Bronchial epithelial cell (primary cell): ENCODE results near the gene PDE8A. TPM values are rescaled to one million over a fixed set of nuclear protein-coding genes. Genes with fewer than 3 reads are reported as not detected.

Source experiments
- DNase-seq: peaks from one replicate; pipeline ENCODE4 v3.0.0-alpha.2; 2010; ENCODE audit warnings: low read depth
- FAIRE-seq: peaks from 2 replicates; lab custom pipeline; 2011; peaks lifted over from hg19 to GRCh38; lab: Jason Lieb, UNC
- H3K27me3 ChIP-seq: 2 replicates; pipeline ENCODE4 v1.5.1; 2011; ENCODE audit warnings: low read length; ENCODE audit not compliant: control insufficient read depth, insufficient read depth
- H3K36me3 ChIP-seq: 2 replicates; pipeline ENCODE4 v1.5.1; 2011; ENCODE audit warnings: low read length; ENCODE audit not compliant: control insufficient read depth, insufficient read depth
- H3K4me3 ChIP-seq: 2 replicates; pipeline ENCODE4 v1.5.1; 2011; ENCODE audit warnings: mild to moderate bottlenecking, low read depth, low read length, control low read depth
- CTCF ChIP-seq: IDR thresholded peaks from 2 replicates; pipeline ENCODE4 v1.5.1; 2011; ENCODE audit warnings: mild to moderate bottlenecking, moderate library complexity, low read length, control low read depth, inconsistent platforms; ENCODE audit not compliant: insufficient read depth, severe bottlenecking
- total RNA-seq: library from RNA; depleted of rRNA; stranded (reverse); fragments of >200 nt; gene quantifications from 2 replicates; pipeline ENCODE4 v1.2.1, GENCODE V29; 2014

Gene PDE8A
- total RNA-seq, 1 donor from 2014 or later, result 11.6 TPM

GRCh38 chr15:85033148-85033547, 51.5 kb downstream of the PDE8A start:
- Histone ChIP-seq H3K27me3 (no peaks in the 10 kb centered on the region), H3K4me3 (no peak overlapping the region), H3K36me3 (no peaks in the 10 kb centered on the region)
- TF ChIP-seq CTCF, result no peak
- FAIRE-seq, result no peak
- no peak for DNase-seq

- H3K27me3 ChIP-seq, result no peaks in the 10 kb centered on the region
- TF ChIP-seq CTCF, result no peak
- FAIRE-seq, result no peak
These were observed 52.6 kb downstream of the PDE8A start for GRCh38 chr15:85034276-85034675.

DNA sequence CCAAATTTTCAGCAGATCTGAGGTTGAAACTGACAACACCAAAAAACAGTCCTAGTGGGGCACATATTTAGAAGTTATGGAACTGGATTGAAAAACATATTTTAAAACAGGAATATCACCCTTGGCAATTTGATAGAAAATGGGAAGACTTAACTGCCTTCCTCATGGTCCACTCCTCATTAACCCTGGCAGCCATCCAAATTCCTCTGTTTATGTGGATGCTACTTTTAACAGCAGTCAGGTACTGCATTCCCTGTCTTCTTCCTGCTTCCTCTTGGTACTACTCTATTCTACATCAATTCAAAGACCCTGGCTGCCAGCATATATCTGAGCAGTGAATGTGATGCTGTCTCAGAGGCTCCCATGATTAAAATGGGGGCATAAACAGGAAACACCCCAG, 54.3 kb downstream of the PDE8A start:
- Histone ChIP-seq H3K27me3 (no peaks in the 10 kb centered on the region), H3K36me3 (no peaks in the 10 kb centered on the region), H3K4me3 (no peak overlapping the region)
- TF ChIP-seq CTCF, result no peak
- DNase-seq, result no peak
- no peak for FAIRE-seq

More at GRCh38 chr15:85034276-85034675, 52.6 kb downstream of the PDE8A start:
- Histone ChIP-seq H3K36me3 (no peaks in the 10 kb centered on the region), H3K4me3 (no peak overlapping the region)
- no peak for DNase-seq

DNA sequence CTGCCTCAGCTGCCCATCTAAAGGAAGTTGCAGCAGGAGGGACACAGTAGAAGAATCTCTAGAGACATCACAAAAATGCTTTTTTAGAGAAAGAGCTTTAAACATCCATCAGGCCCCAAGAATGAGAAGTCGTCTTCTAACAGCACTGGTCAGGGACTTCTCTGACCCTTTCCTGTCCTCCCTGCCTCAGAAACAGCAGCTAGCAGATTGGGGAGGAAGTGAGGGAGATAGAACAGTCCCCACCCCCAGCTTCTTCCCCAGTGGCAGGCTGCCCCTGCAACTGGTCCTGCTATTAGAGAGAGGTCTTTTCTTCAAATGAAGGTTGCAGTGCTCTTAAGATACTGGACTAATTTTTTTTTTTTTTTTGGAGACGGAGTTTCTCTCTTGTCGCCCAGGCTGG, 55.1 kb downstream of the PDE8A start:
- FAIRE-seq (no peak), DNase-seq (no peak)
- H3K36me3 ChIP-seq, result no peaks in the 10 kb centered on the region
- H3K4me3 ChIP-seq, result no peak overlapping the region
- H3K27me3 ChIP-seq, result no peaks in the 10 kb centered on the region
- TF ChIP-seq CTCF, result no peak

- no peak for TF ChIP-seq CTCF
- no peaks in the 10 kb centered on the region for H3K36me3 ChIP-seq
- no peak for FAIRE-seq
These were observed 56.0 kb downstream of the PDE8A start for GRCh38 chr15:85037641-85038040.

DNA sequence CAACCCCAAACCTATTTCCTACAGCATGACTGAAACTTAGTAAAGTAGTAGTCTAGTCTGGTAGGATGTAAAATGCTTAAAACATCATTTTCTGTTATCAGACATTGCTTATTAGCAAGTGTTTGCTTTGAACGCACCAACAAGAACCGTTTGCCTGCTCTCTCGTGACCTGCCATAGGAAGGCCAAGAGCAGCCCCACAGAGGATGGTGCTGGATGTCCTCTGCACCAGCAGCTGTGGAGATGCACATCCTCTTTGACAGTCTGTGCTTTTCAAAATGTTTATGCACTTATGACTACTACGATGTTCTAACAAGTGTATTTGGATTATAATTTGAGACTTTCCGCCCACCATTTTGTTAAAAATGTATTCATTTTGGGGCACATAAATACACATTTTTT, 59.6 kb downstream of the PDE8A start:
- TF ChIP-seq CTCF, result no peak
- H3K4me3 ChIP-seq, result no peak overlapping the region
- FAIRE-seq (no peak), DNase-seq (no peak)
- H3K27me3 ChIP-seq, result no peaks in the 10 kb centered on the region
- no peaks in the 10 kb centered on the region for H3K36me3 ChIP-seq

More at GRCh38 chr15:85037641-85038040, 56.0 kb downstream of the PDE8A start:
- Histone ChIP-seq H3K27me3 (no peaks in the 10 kb centered on the region), H3K4me3 (no peak overlapping the region)
- DNase-seq, result no peak
